ENCODE data around the gene COASY. TPM values are rescaled to one million over a fixed set of nuclear protein-coding genes. Genes with fewer than 3 reads are reported as not detected.
"Not testable (repeated sequence)": the region's sequence is repeated elsewhere in the genome, so short reads cannot be mapped to it uniquely, and the experiment has no call there.

COASY gene
- total RNA-seq, 1 donor from 2014 or later = 52.0 TPM

DNA sequence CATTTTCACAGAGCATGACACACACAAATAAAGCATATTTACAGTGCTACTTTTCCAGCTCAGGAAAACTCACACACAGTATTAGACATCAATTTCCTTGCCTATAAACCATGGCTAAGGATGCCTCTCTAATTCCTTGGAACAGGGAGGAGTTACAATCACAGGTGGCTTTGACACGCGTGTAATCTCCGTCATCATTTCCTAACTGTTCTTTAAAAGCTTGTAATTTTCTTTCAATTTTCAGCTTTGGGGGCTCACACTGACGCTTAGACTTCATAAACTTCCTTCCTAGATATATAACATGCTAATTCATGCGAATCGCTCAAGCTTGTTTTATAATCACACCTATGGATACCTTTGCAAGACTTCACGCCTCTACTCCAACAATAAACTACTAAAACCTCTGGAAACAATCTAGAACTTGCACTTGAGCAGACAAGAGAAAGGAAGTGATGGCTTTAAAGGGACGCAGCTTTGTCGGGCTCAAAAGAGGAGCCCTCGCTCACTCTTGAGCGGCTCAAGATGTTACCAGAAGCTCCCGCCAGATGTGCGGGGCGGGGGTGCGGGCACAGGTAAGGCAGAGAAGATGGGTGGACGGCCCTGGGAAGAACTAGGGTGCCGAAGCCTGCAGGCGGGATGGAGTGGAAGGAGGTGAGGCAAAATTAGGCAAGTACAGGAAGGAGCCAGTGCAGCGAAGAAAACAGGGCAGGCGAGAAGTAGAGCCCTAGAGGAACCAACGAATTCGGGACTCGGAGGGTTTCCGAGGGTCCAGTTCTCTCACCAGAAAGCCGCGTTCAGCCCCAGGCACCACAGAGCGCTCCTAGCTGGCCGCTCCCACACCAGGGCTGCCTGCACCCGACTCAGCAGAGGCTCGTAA, 46.6 kb downstream of the COASY start:
- Mint-ChIP-seq H3K27me3 (ENCODE audit: low read depth, unreplicated experiment) (no peaks in the 10 kb centered on the region), H3K4me3 (ENCODE audit: unreplicated experiment) (peak overlapping the region; percentile 97), H3K36me3 (ENCODE audit: low read depth, unreplicated experiment) (peaks cover 5% of the 10 kb centered on the region), H3K27ac (ENCODE audit: unreplicated experiment) (peak overlapping the region; percentile 84), H3K9me3 (ENCODE audit: unreplicated experiment) (no peaks in the 10 kb centered on the region), H3K4me1 (ENCODE audit: low read depth, unreplicated experiment) (peaks cover 9% of the 10 kb centered on the region)
- no peak for DNase-seq (ENCODE audit: low read depth)
- H3K27ac ChIP-seq (ENCODE audit: low read depth, low read length) = peak overlapping the region; percentile 87
- H3K4me2 ChIP-seq (ENCODE audit: low read length) = peak overlapping the region; percentile 85
- H3K9me3 ChIP-seq (ENCODE audit: insufficient read depth, low read depth, low read length) = no peaks in the 10 kb centered on the region
- no peak for FAIRE-seq
- H2AFZ ChIP-seq (ENCODE audit: low read depth, low read length) = peak overlapping the region; percentile 75
- TF ChIP-seq, protein P1, sequence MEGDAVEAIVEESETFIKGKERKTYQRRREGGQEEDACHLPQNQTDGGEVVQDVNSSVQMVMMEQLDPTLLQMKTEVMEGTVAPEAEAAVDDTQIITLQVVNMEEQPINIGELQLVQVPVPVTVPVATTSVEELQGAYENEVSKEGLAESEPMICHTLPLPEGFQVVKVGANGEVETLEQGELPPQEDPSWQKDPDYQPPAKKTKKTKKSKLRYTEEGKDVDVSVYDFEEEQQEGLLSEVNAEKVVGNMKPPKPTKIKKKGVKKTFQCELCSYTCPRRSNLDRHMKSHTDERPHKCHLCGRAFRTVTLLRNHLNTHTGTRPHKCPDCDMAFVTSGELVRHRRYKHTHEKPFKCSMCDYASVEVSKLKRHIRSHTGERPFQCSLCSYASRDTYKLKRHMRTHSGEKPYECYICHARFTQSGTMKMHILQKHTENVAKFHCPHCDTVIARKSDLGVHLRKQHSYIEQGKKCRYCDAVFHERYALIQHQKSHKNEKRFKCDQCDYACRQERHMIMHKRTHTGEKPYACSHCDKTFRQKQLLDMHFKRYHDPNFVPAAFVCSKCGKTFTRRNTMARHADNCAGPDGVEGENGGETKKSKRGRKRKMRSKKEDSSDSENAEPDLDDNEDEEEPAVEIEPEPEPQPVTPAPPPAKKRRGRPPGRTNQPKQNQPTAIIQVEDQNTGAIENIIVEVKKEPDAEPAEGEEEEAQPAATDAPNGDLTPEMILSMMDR (IDR thresholded peaks at IDR 0.05; ENCODE audit: insufficient read depth, low read depth, low read length) = no peak
- no peak for TF ChIP-seq EZH2 (IDR thresholded peaks at IDR 0.05; ENCODE audit: insufficient read depth, low read length)
- H3K79me2 ChIP-seq (ENCODE audit: insufficient read depth, low read length) = peaks cover 61% of the 10 kb centered on the region
- H3K4me1 ChIP-seq (ENCODE audit: insufficient read depth, low read length) = peaks cover 10% of the 10 kb centered on the region
- H3K27me3 ChIP-seq (ENCODE audit: insufficient read depth, low read length) = no peaks in the 10 kb centered on the region
- H4K20me1 ChIP-seq (ENCODE audit: insufficient read depth, low read length) = peaks cover 38% of the 10 kb centered on the region
- peaks cover 6% of the 10 kb centered on the region for H3K36me3 ChIP-seq (ENCODE audit: insufficient read depth, low read length)
- H3K4me3 ChIP-seq (ENCODE audit: insufficient read depth, low read depth, low read length) = peak overlapping the region; percentile 87
- H3K9ac ChIP-seq (ENCODE audit: low read length) = peak overlapping the region; percentile 92

DNA sequence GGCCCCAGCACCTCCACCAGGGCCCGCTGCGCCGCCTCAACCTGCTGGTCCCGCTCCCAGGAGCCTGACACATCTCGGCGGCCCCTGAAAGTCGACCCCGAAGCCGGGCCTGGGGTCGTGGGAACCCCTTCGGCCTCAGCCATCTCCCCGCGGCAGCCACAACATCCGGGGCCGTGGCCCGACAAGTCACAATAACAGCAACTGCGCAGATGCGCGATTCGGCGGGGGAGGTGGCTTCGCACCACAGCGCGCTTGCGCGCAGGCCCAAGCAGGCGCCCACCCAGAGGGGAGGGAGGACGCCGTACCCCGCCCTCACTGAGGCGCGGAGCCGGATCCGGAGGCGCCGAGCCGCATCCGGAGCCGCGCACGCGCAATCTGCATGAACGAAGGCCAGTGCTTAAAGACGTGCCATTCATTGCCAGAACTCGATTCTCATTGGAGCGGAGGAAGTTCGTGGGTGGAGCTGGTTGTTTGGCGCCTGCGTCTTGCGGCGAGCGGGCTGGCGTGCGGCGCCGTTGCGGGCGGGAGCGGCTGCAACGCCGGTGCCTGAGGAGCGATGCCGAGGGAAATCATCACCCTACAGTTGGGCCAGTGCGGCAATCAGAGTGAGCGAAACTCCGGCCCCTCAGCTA, 47.4 kb downstream of the COASY start, which contains the start of the genes RETREG3 and TUBG1:
TSS of gene RETREG3 (minus strand) at position 193 of the 632 bp plus-strand sequence. CDS start at position 143, 50 bp downstream.
TSS of gene TUBG1 (plus strand) at position 502 of the 632 bp plus-strand sequence. CDS start at position 557, 55 bp downstream.
- peaks cover 56% of the 10 kb centered on the region for H3K79me2 ChIP-seq (ENCODE audit: insufficient read depth, low read length)
- FAIRE-seq = no peak

DNA sequence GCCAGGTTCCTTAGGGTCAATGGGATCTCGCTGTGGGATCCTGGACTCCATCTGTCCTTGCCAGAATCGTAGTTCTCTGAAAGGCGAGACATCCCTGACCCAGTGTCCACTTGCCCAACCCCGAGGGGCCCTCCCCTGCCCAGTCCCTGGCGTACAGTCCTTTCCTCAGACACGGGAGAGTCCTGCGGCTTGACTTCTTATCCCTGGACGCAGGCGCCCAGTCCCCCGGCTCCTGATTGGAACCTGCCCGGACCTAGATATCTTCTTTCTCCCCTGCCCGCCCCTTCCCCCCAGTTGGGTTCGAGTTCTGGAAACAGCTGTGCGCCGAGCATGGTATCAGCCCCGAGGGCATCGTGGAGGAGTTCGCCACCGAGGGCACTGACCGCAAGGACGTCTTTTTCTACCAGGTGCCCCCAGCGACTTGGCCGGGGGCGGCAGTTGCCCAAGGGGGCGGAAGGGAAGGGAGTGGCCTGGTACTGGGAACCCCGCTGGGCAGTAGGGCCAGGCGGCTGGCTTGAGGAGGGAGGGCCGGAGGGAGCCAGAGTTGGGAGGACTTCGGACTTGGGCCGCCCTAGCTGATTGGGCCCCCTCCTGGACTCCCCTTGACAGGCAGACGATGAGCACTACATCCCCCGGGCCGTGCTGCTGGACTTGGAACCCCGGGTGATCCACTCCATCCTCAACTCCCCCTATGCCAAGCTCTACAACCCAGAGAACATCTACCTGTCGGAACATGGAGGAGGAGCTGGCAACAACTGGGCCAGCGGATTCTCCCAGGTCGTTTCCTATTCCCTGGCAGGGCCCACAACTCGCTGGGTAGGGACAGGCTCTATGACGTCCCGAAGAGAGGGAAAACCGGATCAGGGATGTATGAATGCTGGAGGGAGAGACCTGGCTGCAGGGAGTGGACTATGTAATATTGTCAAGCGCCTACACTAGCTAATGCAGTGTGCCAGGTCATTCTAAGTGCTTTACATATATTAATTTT, 48.2 kb downstream of the COASY start:
- H3K36me3 ChIP-seq (ENCODE audit: insufficient read depth, low read length) = peaks cover 14% of the 10 kb centered on the region
- peak overlapping the region; percentile 84 for H3K4me2 ChIP-seq (ENCODE audit: low read length)
- H3K9ac ChIP-seq (ENCODE audit: low read length) = peak overlapping the region; percentile 82
- not testable (repeated sequence) for H3K27me3 ChIP-seq (ENCODE audit: insufficient read depth, low read length); H3K4me1 ChIP-seq (ENCODE audit: insufficient read depth, low read length); FAIRE-seq; DNase-seq (ENCODE audit: low read depth); H3K27me3 Mint-ChIP-seq (ENCODE audit: low read depth, unreplicated experiment); H3K9me3 ChIP-seq (ENCODE audit: insufficient read depth, low read depth, low read length); H3K4me1 Mint-ChIP-seq (ENCODE audit: low read depth, unreplicated experiment); H3K27ac Mint-ChIP-seq (ENCODE audit: unreplicated experiment); H3K9me3 Mint-ChIP-seq (ENCODE audit: unreplicated experiment)
- peaks cover 48% of the 10 kb centered on the region for H3K79me2 ChIP-seq (ENCODE audit: insufficient read depth, low read length)
- peaks cover 15% of the 10 kb centered on the region for H3K36me3 Mint-ChIP-seq (ENCODE audit: low read depth, unreplicated experiment)
- H2AFZ ChIP-seq (ENCODE audit: low read depth, low read length) = peak overlapping the region; percentile 91
- peaks cover 28% of the 10 kb centered on the region for H4K20me1 ChIP-seq (ENCODE audit: insufficient read depth, low read length)
- H3K4me3 ChIP-seq (ENCODE audit: insufficient read depth, low read depth, low read length) = peak overlapping the region; percentile 87
- H3K4me3 Mint-ChIP-seq (ENCODE audit: unreplicated experiment) = peak overlapping the region; percentile 97
- H3K27ac ChIP-seq (ENCODE audit: low read depth, low read length) = peak overlapping the region; percentile 61

More for the DNA sequence above, 47.4 kb downstream of the COASY start, which contains the start of the genes RETREG3 and TUBG1:
- peaks cover 8% of the 10 kb centered on the region for H3K36me3 Mint-ChIP-seq (ENCODE audit: low read depth, unreplicated experiment)
- Histone ChIP-seq H3K9ac (ENCODE audit: low read length) (peak within 1 kb of the TSS; percentile 92), H4K20me1 (ENCODE audit: insufficient read depth, low read length) (peaks cover 35% of the 10 kb centered on the region), H2AFZ (ENCODE audit: low read depth, low read length) (peak within 1 kb of the TSS; percentile 91), H3K4me2 (ENCODE audit: low read length) (peak within 1 kb of the TSS; percentile 85), H3K27ac (ENCODE audit: low read depth, low read length) (peak within 1 kb of the TSS; percentile 87), H3K4me3 (ENCODE audit: insufficient read depth, low read depth, low read length) (peak within 1 kb of the TSS; percentile 87), H3K36me3 (ENCODE audit: insufficient read depth, low read length) (peaks cover 6% of the 10 kb centered on the region), H3K27me3 (ENCODE audit: insufficient read depth, low read length) (no peaks in the 10 kb centered on the region), H3K9me3 (ENCODE audit: insufficient read depth, low read depth, low read length) (no peaks in the 10 kb centered on the region), H3K4me1 (ENCODE audit: insufficient read depth, low read length) (peaks cover 10% of the 10 kb centered on the region)
- no peaks in the 10 kb centered on the region for H3K27me3 Mint-ChIP-seq (ENCODE audit: low read depth, unreplicated experiment)
- no peaks in the 10 kb centered on the region for H3K9me3 Mint-ChIP-seq (ENCODE audit: unreplicated experiment)
- H3K4me3 Mint-ChIP-seq (ENCODE audit: unreplicated experiment) = peak within 1 kb of the TSS; percentile 97
- H3K27ac Mint-ChIP-seq (ENCODE audit: unreplicated experiment) = peak within 1 kb of the TSS; percentile 84
- peaks cover 9% of the 10 kb centered on the region for H3K4me1 Mint-ChIP-seq (ENCODE audit: low read depth, unreplicated experiment)
- peak; percentile 97 for DNase-seq (ENCODE audit: low read depth)
- TF ChIP-seq EZH2 (IDR thresholded peaks at IDR 0.05; ENCODE audit: insufficient read depth, low read length) = no peak
- TF ChIP-seq, protein P1 (IDR thresholded peaks at IDR 0.05; ENCODE audit: insufficient read depth, low read depth, low read length) = no peak

All from astrocyte (in vitro differentiated cells and primary cell).